ENCODE results near the gene IL1R2. TPM values are rescaled to one million over a fixed set of nuclear protein-coding genes. Genes with fewer than 3 reads are reported as not detected.
A peak's percentile ranks its signal among the peaks of the same experiment; 100 is the strongest.

Gene IL1R2
- total RNA-seq, 1 donor from 2014 or later: 0.96 TPM

- intact Hi-C loops (cut with micrococcal nuclease): no loop called here
- Histone ChIP-seq H3K27ac (replicated peaks) (no peak overlapping the region), H3K4me3 (no peak overlapping the region), H3K27me3 (ENCODE audit: low read depth) (no peaks in the 10 kb centered on the region), H3K4me1 (no peaks in the 10 kb centered on the region), H3K9me3 (replicated peaks) (peaks cover 5% of the 10 kb centered on the region), H3K36me3 (no peaks in the 10 kb centered on the region)
- no peak for TF ChIP-seq CTCF (IDR thresholded peaks at IDR 0.05; ENCODE audit: borderline replicate concordance)
- no peak for DNase-seq
Observed at GRCh38 chr2:102014041-102014345, 22.2 kb downstream of the IL1R2 start.

- H3K27me3 ChIP-seq (ENCODE audit: low read depth): no peaks in the 10 kb centered on the region
- intact Hi-C loops (cut with micrococcal nuclease): no loop called here
- TF ChIP-seq CTCF (IDR thresholded peaks at IDR 0.05; ENCODE audit: borderline replicate concordance): no peak
- no peak overlapping the region for H3K4me3 ChIP-seq
- no peak overlapping the region for H3K27ac ChIP-seq (replicated peaks)
- H3K9me3 ChIP-seq (replicated peaks): peaks cover 5% of the 10 kb centered on the region
- DNase-seq: no peak
- no peaks in the 10 kb centered on the region for H3K4me1 ChIP-seq
- no peaks in the 10 kb centered on the region for H3K36me3 ChIP-seq
Observed at GRCh38 chr2:102015399-102015798, 23.6 kb downstream of the IL1R2 start.

GRCh38 chr2:102016399-102016955 is 24.7 kb downstream of the IL1R2 start:
- Histone ChIP-seq H3K4me1 (peaks cover 8% of the 10 kb centered on the region), H3K4me3 (no peak overlapping the region), H3K9me3 (replicated peaks) (peaks cover 5% of the 10 kb centered on the region), H3K27me3 (ENCODE audit: low read depth) (no peaks in the 10 kb centered on the region), H3K27ac (replicated peaks) (no peak overlapping the region), H3K36me3 (no peaks in the 10 kb centered on the region)
- DNase-seq: no peak
- TF ChIP-seq CTCF (IDR thresholded peaks at IDR 0.05; ENCODE audit: borderline replicate concordance): no peak
- intact Hi-C loops (cut with micrococcal nuclease): no loop called here

- Histone ChIP-seq H3K9me3 (replicated peaks) (no peaks in the 10 kb centered on the region), H3K27me3 (ENCODE audit: low read depth) (no peaks in the 10 kb centered on the region), H3K27ac (replicated peaks) (no peak overlapping the region), H3K36me3 (no peaks in the 10 kb centered on the region), H3K4me3 (no peak overlapping the region), H3K4me1 (peaks cover 19% of the 10 kb centered on the region)
- TF ChIP-seq CTCF (IDR thresholded peaks at IDR 0.05; ENCODE audit: borderline replicate concordance): no peak
- no peak for DNase-seq
- intact Hi-C loops (cut with micrococcal nuclease): no loop called here
Observed at GRCh38 chr2:102018823-102019445, 27.2 kb downstream of the IL1R2 start.

- TF ChIP-seq CTCF (IDR thresholded peaks at IDR 0.05; ENCODE audit: borderline replicate concordance): peak; percentile 100
- DNase-seq: peak; percentile 89
- no peak overlapping the region for H3K27ac ChIP-seq (replicated peaks)
Observed at GRCh38 chr2:102020596-102021170, 28.9 kb downstream of the IL1R2 start.

More at GRCh38 chr2:102020596-102021170, 28.9 kb downstream of the IL1R2 start:
- no peaks in the 10 kb centered on the region for H3K27me3 ChIP-seq (ENCODE audit: low read depth)
- peaks cover 19% of the 10 kb centered on the region for H3K4me1 ChIP-seq
- no peak overlapping the region for H3K4me3 ChIP-seq
- H3K9me3 ChIP-seq (replicated peaks): no peaks in the 10 kb centered on the region
- intact Hi-C loops (cut with micrococcal nuclease): loop anchor here (5.0 to 10.0 kb wide), 3 partner anchors 147 to 334 kb away; partner anchors contain the start of gene IL18R1
- H3K36me3 ChIP-seq: no peaks in the 10 kb centered on the region
